Kidney epithelial cell (primary cell): ENCODE data around the gene RASAL2. TPM values are rescaled to one million over a fixed set of nuclear protein-coding genes. Genes with fewer than 3 reads are reported as not detected.

Source experiments
- DNase-seq: peaks from one replicate; pipeline ENCODE4 v3.0.0-alpha.2; 2010; ENCODE audit warnings: low read depth
- H3K27me3 ChIP-seq: 2 replicates; pipeline ENCODE4 v1.6.0; 2011; ENCODE audit warnings: low read length; ENCODE audit not compliant: control insufficient read depth, insufficient read depth
- H3K36me3 ChIP-seq: 2 replicates; pipeline ENCODE4 v1.5.1; 2011; ENCODE audit warnings: low read length; ENCODE audit not compliant: control insufficient read depth, insufficient read depth
- H3K4me3 ChIP-seq: 2 replicates; pipeline ENCODE4 v1.5.1; 2011; ENCODE audit warnings: low read depth, mild to moderate bottlenecking, control low read depth, low read length
- CTCF ChIP-seq: IDR thresholded peaks from 2 replicates; pipeline ENCODE4 v1.5.1; 2011; ENCODE audit warnings: mild to moderate bottlenecking, moderate library complexity, low read length, control low read depth, inconsistent platforms; ENCODE audit not compliant: insufficient read depth, poor library complexity, severe bottlenecking
- total RNA-seq: library from RNA; depleted of rRNA; stranded (reverse); fragments of >200 nt; gene quantifications from 2 replicates; pipeline ENCODE4 v1.2.3, GENCODE V29; 2015

The RASAL2 gene
- total RNA-seq, 1 donor from 2014 or later = 18.3 TPM

GRCh38 chr1:178361847-178362246 lies 267.9 kb downstream of the RASAL2 start:
- no peak for DNase-seq
- no peak for TF ChIP-seq CTCF
- Histone ChIP-seq H3K27me3 (no peaks in the 10 kb centered on the region), H3K36me3 (no peaks in the 10 kb centered on the region), H3K4me3 (no peak overlapping the region)

- Histone ChIP-seq H3K4me3 (no peak overlapping the region), H3K36me3 (no peaks in the 10 kb centered on the region), H3K27me3 (no peaks in the 10 kb centered on the region)
- no peak for TF ChIP-seq CTCF
- no peak for DNase-seq
Measured at GRCh38 chr1:178362747-178363146, 268.8 kb downstream of the RASAL2 start.

- TF ChIP-seq CTCF = no peak
- Histone ChIP-seq H3K4me3 (no peak overlapping the region), H3K36me3 (no peaks in the 10 kb centered on the region), H3K27me3 (no peaks in the 10 kb centered on the region)
- DNase-seq = no peak
Measured at GRCh38 chr1:178364782-178365181, 270.9 kb downstream of the RASAL2 start.

GRCh38 chr1:178367151-178367550 lies 273.2 kb downstream of the RASAL2 start:
- no peaks in the 10 kb centered on the region for H3K27me3 ChIP-seq
- no peaks in the 10 kb centered on the region for H3K36me3 ChIP-seq
- no peak for DNase-seq
- TF ChIP-seq CTCF = no peak
- H3K4me3 ChIP-seq = no peak overlapping the region

- Histone ChIP-seq H3K27me3 (no peaks in the 10 kb centered on the region), H3K36me3 (no peaks in the 10 kb centered on the region), H3K4me3 (no peak overlapping the region)
- TF ChIP-seq CTCF = no peak
- DNase-seq = no peak
Measured at GRCh38 chr1:178368208-178368607, 274.3 kb downstream of the RASAL2 start.

- Histone ChIP-seq H3K27me3 (no peaks in the 10 kb centered on the region), H3K4me3 (peak overlapping the region; percentile 4), H3K36me3 (no peaks in the 10 kb centered on the region)
- DNase-seq = no peak
- TF ChIP-seq CTCF = no peak
Measured at GRCh38 chr1:178371235-178371634, 277.3 kb downstream of the RASAL2 start.
